HepG2 (cell line): ENCODE data around the gene WDR48. TPM values are rescaled to one million over a fixed set of nuclear protein-coding genes. Genes with fewer than 3 reads are reported as not detected.

Experiments
- ATAC-seq: fragments of 200-7000 bp; cut with Tn5 transposase; 3 replicates; pipeline ENCODE4 v1.9.1; 2020; ENCODE audit warnings: mild to moderate bottlenecking, moderate library complexity
- BruUV-seq: library from RNA; stranded (reverse); fragments of 400-500 nt; replicated peaks from 2 replicates; lab custom pipeline; 2021; lab: Mats Ljungman, UMichigan
- CTCF ChIA-PET: fragments of 300-600 bp; formaldehyde crosslinking; extraction: SDS; loops from one replicate; lab custom pipeline; 2021; ENCODE audit warnings: low total read pairs, inconsistent platforms, low intra/inter-chr PET ratio; lab: Yijun Ruan, JAX
- POLR2A ChIA-PET: fragments of 350-600 bp; sonication (Branson Sonifier 250); formaldehyde crosslinking; loops from one replicate; lab custom pipeline; 2020; ENCODE audit warnings: antibody characterized with exemption, inconsistent platforms; lab: Yijun Ruan, JAX
- DNase-seq: peaks from one replicate; pipeline ENCODE4 v3.0.0-alpha.2; 2015; ENCODE audit warnings: low spot score
- FAIRE-seq: peaks from 3 replicates; lab custom pipeline; 2011; peaks lifted over from hg19 to GRCh38; lab: Jason Lieb, UNC
- H2AFZ ChIP-seq: one replicate; pipeline ENCODE4 v1.6.1; 2011; ENCODE audit warnings: low read length, inconsistent platforms
- H3K27ac ChIP-seq: fragments of 300-600 bp; 3 replicates; pipeline ENCODE4 v1.8.0; 2011; ENCODE audit warnings: mixed run types, mild to moderate bottlenecking, mixed read lengths, low read length, inconsistent platforms; ENCODE audit not compliant: insufficient read depth; ENCODE audit errors: extremely low read length
- H3K27me3 ChIP-seq, 2 experiments: fragments of 200-600 bp in 1 of 2; 2 replicates in 1 of 2; 3 replicates in 1 of 2; pipeline versions ENCODE4 v1.6.0 to v1.8.0; 2011; ENCODE audit warnings: low read length in 2 of 2, mild to moderate bottlenecking in 2 of 2, moderate library complexity in 2 of 2, inconsistent platforms in 1 of 2; ENCODE audit not compliant: insufficient read depth in 2 of 2, control insufficient read depth in 1 of 2
- H3K36me3 ChIP-seq, 2 experiments: fragments of 200-600 bp in 1 of 2; replicated peaks in 1 of 2; 2 replicates in 1 of 2; 3 replicates in 1 of 2; pipeline versions ENCODE4 v1.5.1 to v1.8.0; 2011; ENCODE audit warnings: low read length in 2 of 2, inconsistent platforms in 1 of 2; ENCODE audit not compliant: insufficient read depth in 2 of 2, control insufficient read depth in 1 of 2
- H3K4me1 ChIP-seq: 2 replicates; pipeline ENCODE4 v1.5.1; 2012; ENCODE audit warnings: low read length, inconsistent platforms; ENCODE audit not compliant: insufficient read depth
- H3K4me2 ChIP-seq: 2 replicates; pipeline ENCODE4 v1.6.0; 2011; ENCODE audit warnings: low read depth, low read length, inconsistent platforms
- H3K4me3 ChIP-seq, 3 experiments: fragments of 200-600 bp in 1 of 3; sonication (generic), shearing (Covaris generic) in 1 of 3; replicated peaks in 1 of 3; 2 replicates each; pipeline ENCODE4 v1.5.1; 2011 to 2016; ENCODE audit warnings: low read length in 3 of 3, inconsistent platforms in 2 of 3, low read depth in 2 of 3, mild to moderate bottlenecking in 2 of 3, control low read depth in 1 of 3, mixed read lengths in 1 of 3; ENCODE audit not compliant: insufficient read depth in 1 of 3
- H3K79me2 ChIP-seq: one replicate; pipeline ENCODE4 v1.6.1; 2011; ENCODE audit warnings: low read length, inconsistent platforms; ENCODE audit not compliant: insufficient read depth
- H3K9ac ChIP-seq: 2 replicates; pipeline ENCODE4 v1.6.0; 2011; ENCODE audit warnings: mild to moderate bottlenecking, low read depth, low read length, inconsistent platforms; ENCODE audit not compliant: insufficient read depth
- H3K9me3 ChIP-seq: 2 replicates; pipeline ENCODE4 v1.5.1; 2012; ENCODE audit warnings: mild to moderate bottlenecking, low read length
- H4K20me1 ChIP-seq: 2 replicates; pipeline ENCODE4 v1.6.0; 2011; ENCODE audit warnings: inconsistent platforms, mild to moderate bottlenecking, low read length, moderate library complexity; ENCODE audit not compliant: insufficient read depth
- ARID2 ChIP-seq: sonication (generic); formaldehyde crosslinking; IDR thresholded peaks from 2 replicates; pipeline ENCODE4 v1.8.1; 2022; ENCODE audit warnings: mild to moderate bottlenecking, missing genetic modification reagents, borderline replicate concordance
- CEBPG ChIP-seq: IDR thresholded peaks from 2 replicates; pipeline ENCODE4 v1.6.1; 2016
- CERS6 ChIP-seq: sonication (generic); formaldehyde crosslinking; IDR thresholded peaks from 2 replicates; pipeline ENCODE4 v1.5.0; 2020; ENCODE audit warnings: missing genetic modification reagents
- DBP ChIP-seq: sonication (generic); formaldehyde crosslinking; IDR thresholded peaks from 2 replicates; pipeline ENCODE4 v1.4.0; 2020; ENCODE audit warnings: missing genetic modification reagents; ENCODE audit errors: not compliant biosample characterization
- EED ChIP-seq: sonication (generic); formaldehyde crosslinking; IDR thresholded peaks from 2 replicates; pipeline ENCODE4 v1.5.0; 2020; ENCODE audit warnings: mild to moderate bottlenecking, missing genetic modification reagents
- GTF2F1 ChIP-seq: fragments of 150-350 bp; IDR thresholded peaks from 2 replicates; pipeline ENCODE4 v1.6.1; 2014; ENCODE audit warnings: low read length
- HDAC2 ChIP-seq: sonication (generic); formaldehyde crosslinking; IDR thresholded peaks from 2 replicates; pipeline ENCODE4 v1.4.0; 2020; ENCODE audit warnings: missing genetic modification reagents
- HMG20A ChIP-seq: IDR thresholded peaks from 2 replicates; pipeline ENCODE4 v1.6.1; 2016; ENCODE audit warnings: borderline replicate concordance
- HMG20B ChIP-seq: conservative IDR thresholded peaks from 2 replicates; pipeline ENCODE4 v1.6.1; 2016; ENCODE audit warnings: missing genetic modification reagents, missing compliant biosample characterization
- HNF4G ChIP-seq, 2 experiments: sonication (generic) in 1 of 2; formaldehyde crosslinking in 1 of 2; IDR thresholded peaks; 2 replicates each; pipeline versions ENCODE4 v1.4.0 to v1.6.1; 2011 to 2020; ENCODE audit warnings: borderline replicate concordance in 2 of 2, low read depth in 2 of 2, mild to moderate bottlenecking in 2 of 2, low read length in 1 of 2, missing genetic modification reagents in 1 of 2, moderate library complexity in 1 of 2
- HNRNPH1 ChIP-seq: fragments of 200-400 bp; formaldehyde crosslinking; optimal IDR thresholded peaks from 2 replicates; pipeline ENCODE3; 2017; ENCODE audit warnings: mild to moderate bottlenecking, low read depth, low read length
- HOXD1 ChIP-seq: sonication (generic); formaldehyde crosslinking; IDR thresholded peaks from 2 replicates; pipeline ENCODE4 v1.5.0; 2020; ENCODE audit warnings: missing genetic modification reagents
- NCOA2 ChIP-seq: sonication (generic); formaldehyde crosslinking; IDR thresholded peaks from 2 replicates; pipeline ENCODE4 v1.8.0; 2022; ENCODE audit warnings: inconsistent platforms
- NFATC3 ChIP-seq: sonication (generic); formaldehyde crosslinking; IDR thresholded peaks from 2 replicates; pipeline ENCODE4 v1.5.1; 2020; ENCODE audit warnings: mild to moderate bottlenecking, missing genetic modification reagents
- NFIC ChIP-seq: IDR thresholded peaks from 2 replicates; pipeline ENCODE4 v1.6.1; 2012; ENCODE audit warnings: mild to moderate bottlenecking, low read length, inconsistent platforms
- PHF21A ChIP-seq: sonication (generic); formaldehyde crosslinking; IDR thresholded peaks from 2 replicates; pipeline ENCODE4 v1.5.0; 2020; ENCODE audit warnings: mild to moderate bottlenecking, missing genetic modification reagents
- RXRB ChIP-seq: IDR thresholded peaks from 2 replicates; pipeline ENCODE4 v1.6.1; 2016; ENCODE audit warnings: borderline replicate concordance, missing genetic modification reagents, missing compliant biosample characterization
- SMAD1 ChIP-seq: sonication (generic); formaldehyde crosslinking; IDR thresholded peaks from 2 replicates; pipeline ENCODE4 v1.4.0; 2020; ENCODE audit warnings: missing genetic modification reagents, low read depth, mild to moderate bottlenecking, borderline replicate concordance
- SOX13 ChIP-seq, 3 experiments: fragments of 450-650 bp in 1 of 3; sonication (generic) in 1 of 3; formaldehyde crosslinking in 1 of 3; IDR thresholded peaks in 2 of 3; conservative IDR thresholded peaks in 1 of 3; 2 replicates each; pipeline versions ENCODE4 v1.5.0 to v1.6.1; 2016 to 2020; ENCODE audit warnings: antibody characterized with exemption in 1 of 3, mild to moderate bottlenecking in 1 of 3, missing compliant biosample characterization in 1 of 3, missing genetic modification reagents in 1 of 3, moderate library complexity in 1 of 3
- SOX5 ChIP-seq: IDR thresholded peaks from 2 replicates; pipeline ENCODE4 v1.6.1; 2016; ENCODE audit warnings: borderline replicate concordance
- SP2 ChIP-seq: sonication (generic); formaldehyde crosslinking; IDR thresholded peaks from 2 replicates; pipeline ENCODE4 v1.5.1; 2020; ENCODE audit warnings: mild to moderate bottlenecking, missing genetic modification reagents
- TBX3 ChIP-seq: fragments of 450-650 bp; IDR thresholded peaks from 2 replicates; pipeline ENCODE4 v1.6.1; 2017; ENCODE audit warnings: antibody characterized with exemption, mild to moderate bottlenecking, inconsistent platforms, borderline replicate concordance
- TCF7L2 ChIP-seq: IDR thresholded peaks from 2 replicates; pipeline ENCODE4 v1.6.1; 2011; ENCODE audit warnings: mild to moderate bottlenecking, low read depth, low read length, moderate library complexity
- ZKSCAN8 ChIP-seq: IDR thresholded peaks from 2 replicates; pipeline ENCODE4 v1.6.1; 2016; ENCODE audit warnings: borderline replicate concordance, missing genetic modification reagents, missing compliant biosample characterization
- ZZZ3 ChIP-seq: sonication (generic); formaldehyde crosslinking; IDR thresholded peaks from 2 replicates; pipeline ENCODE4 v1.4.0; 2020; ENCODE audit warnings: missing genetic modification reagents, mild to moderate bottlenecking, borderline replicate concordance
- WGBS: methylation state at CpG from one replicate; pipeline ENCODE4 v1.1.6; 2017; ENCODE audit warnings: low lambda C conversion rate; 5-methylcytosine and 5-hydroxymethylcytosine counted together
- in situ Hi-C: cut with HindIII; loops from 2 replicates; pipeline ENCODE4 v1.10.0; 2017; ENCODE audit warnings: low pct_unique_long_range_greater_than_20kb; ENCODE audit not compliant: extremely low pct_ligation_motif_present
- intact Hi-C: fragments of 100-400 bp; cut with micrococcal nuclease; formaldehyde crosslinking; loops from one replicate; pipeline ENCODE4 v1.10.0; 2022; ENCODE audit not compliant: unreplicated experiment
- polyA plus RNA-seq, 8 experiments: library from polyadenylated mRNA; depleted of rRNA in 3 of 8; stranded (reverse) in 7 of 8; unstranded in 1 of 8; fragments of >200 nt; fragmentation: Illumina TruSeq in 4 of 8; extraction: Trizol in 4 of 8; gene quantifications; 2 replicates each; pipeline versions ENCODE4 v1.2.1 to v1.2.3, GENCODE V29; 2011 to 2016; ENCODE audit warnings: low read depth in 4 of 8, missing spikeins in 1 of 8, mixed read lengths in 1 of 8; ENCODE audit not compliant: insufficient read depth in 1 of 8
- total RNA-seq, 5 experiments: library from RNA; depleted of rRNA; stranded (reverse); fragments of >200 nt; fragmentation: Illumina TruSeq; extraction: Trizol; gene quantifications; 2 replicates each; pipeline ENCODE4 v1.2.3, GENCODE V29; 2016; ENCODE audit warnings: low read depth in 1 of 5

The WDR48 gene
- total and polyA plus RNA-seq, 2 of the 13 experiments (the other 11 are each of a cell fraction or from before 2014, with no cell fraction given) = 29.2 to 31.2 TPM

- Histone ChIP-seq H3K9me3 (no peaks in the 10 kb centered on the region), H2AFZ (no peak overlapping the region), H3K9ac (no peak overlapping the region), H3K27ac (peak overlapping the region; percentile 45), H3K36me3 (no peaks in the 10 kb centered on the region), H4K20me1 (no peaks in the 10 kb centered on the region), H3K4me3 (0 out of 6 replicates have a peak overlapping the region, but pooled peaks of 1 of the 3 experiments have one; percentile 11), H3K4me1 (peaks cover 49% of the 10 kb centered on the region), H3K4me2 (peak overlapping the region; percentile 41), H3K27me3 (no peaks in the 10 kb centered on the region), H3K79me2 (no peaks in the 10 kb centered on the region)
- DNase-seq (peak; percentile 69), FAIRE-seq (no peak), ATAC-seq (peak; percentile 75)
- ChIA-PET POLR2A (no interaction called here), CTCF (no interaction called here)
- intact Hi-C loops (no loop called here), in situ Hi-C loops (no loop called here)
- BruUV-seq = no TSS peak
- WGBS = 0% methylated on average over 4 of the region's 4 CpGs
- TF ChIP-seq ZZZ3 = no peak
- no peak for TF ChIP-seq ARID2 (CRISPR knock-in tag)
- no peak for TF ChIP-seq NFATC3 (CRISPR knock-in tag)
- no peak for TF ChIP-seq HMG20B
- peak; percentile 80 for TF ChIP-seq SOX5 (CRISPR knock-in tag)
- TF ChIP-seq HNRNPH1 = no peak
- peak; percentile 61; the same call in 1 of the 2 replicates for TF ChIP-seq NFIC
- TF ChIP-seq HNF4G (IDR thresholded peaks at IDR 0.05; ENCODE audit: borderline replicate concordance, low read depth, low read length) = peak; percentile 50
- no peak for TF ChIP-seq HNF4G (CRISPR knock-in tag; IDR thresholded peaks at IDR 0.05; ENCODE audit: borderline replicate concordance, low read depth)
- 0 out of 2 replicates have a peak, but pooled peaks have one; percentile 14 for TF ChIP-seq HDAC2 (CRISPR knock-in tag)
- no peak for TF ChIP-seq TCF7L2
- no peak; the same call in 1 of the 2 replicates for TF ChIP-seq NCOA2 (CRISPR knock-in tag)
- peak; percentile 66; the same call in 1 of the 2 replicates for TF ChIP-seq HMG20A (CRISPR knock-in tag)
- no peak for TF ChIP-seq SOX13 (IDR thresholded peaks at IDR 0.05)
- peak in 1 of 2 experiments; percentile 78; a peak in 2 of 4 replicates for TF ChIP-seq SOX13 (CRISPR knock-in tag; conservative IDR thresholded peaks at IDR 0.05 in 1 of 2, IDR thresholded peaks at IDR 0.05 in 1 of 2)
- no peak for TF ChIP-seq DBP
- TF ChIP-seq SP2 (CRISPR knock-in tag) = no peak
- no peak for TF ChIP-seq HOXD1 (CRISPR knock-in tag)
- TF ChIP-seq PHF21A (CRISPR knock-in tag) = no peak
- TF ChIP-seq GTF2F1 = no peak
- TF ChIP-seq SMAD1 (CRISPR knock-in tag) = no peak
- 0 out of 2 replicates have a peak, but pooled peaks have one; percentile 14 for TF ChIP-seq CEBPG (CRISPR knock-in tag)
- TF ChIP-seq TBX3 = 0 out of 2 replicates have a peak, but pooled peaks have one; percentile 33
- no peak for TF ChIP-seq CERS6 (CRISPR knock-in tag)
- peak; percentile 67 for TF ChIP-seq RXRB (CRISPR knock-in tag)
- TF ChIP-seq ZKSCAN8 (CRISPR knock-in tag) = no peak
- no peak for TF ChIP-seq EED (CRISPR knock-in tag)
These were observed 37.8 kb upstream of the WDR48 start for GRCh38 chr3:39013921-39014509.
